Transverse colon (tissue), 4 donors: ENCODE data around the gene LRRC47. TPM values are rescaled to one million over a fixed set of nuclear protein-coding genes. Genes with fewer than 3 reads are reported as not detected.
A peak's percentile ranks its signal among the peaks of the same experiment; 100 is the strongest.

Source experiments
- DNase-seq: peaks from one replicate; pipeline ENCODE4 v3.0.0-alpha.2; 2019
- H3K27ac ChIP-seq, 4 donors: fragments of 200-600 bp; sonication (generic); 2 replicates each; pipeline ENCODE4 v1.5.1; 2016 to 2018; ENCODE audit warnings: inconsistent platforms in 4 of 4
- H3K27me3 ChIP-seq: fragments of 200-600 bp; sonication (generic); 2 replicates; pipeline ENCODE4 v1.5.1; 2017; ENCODE audit warnings: inconsistent platforms
- H3K36me3 ChIP-seq, 4 donors: fragments of 200-600 bp; sonication (generic); 2 replicates each; pipeline ENCODE4 v1.5.1; 2017 to 2019; ENCODE audit warnings: inconsistent platforms in 4 of 4
- H3K4me1 ChIP-seq, 4 donors: fragments of 200-600 bp; sonication (generic); 2 replicates each; pipeline ENCODE4 v1.5.1; 2017 to 2020; ENCODE audit warnings: inconsistent platforms in 4 of 4
- H3K4me3 ChIP-seq, 4 donors: fragments of 200-600 bp; sonication (generic); 1 replicate in 1 of 4; 2 replicates in 3 of 4; pipeline versions ENCODE4 v1.5.1 to v1.6.1; 2017 to 2019; ENCODE audit warnings: inconsistent platforms in 4 of 4
- H3K9me3 ChIP-seq, 2 donors: fragments of 200-600 bp; sonication (generic); 2 replicates each; pipeline ENCODE4 v1.5.1; 2017 to 2019; ENCODE audit warnings: inconsistent platforms in 2 of 2
- CTCF ChIP-seq, 5 experiments: fragments of 200-600 bp in 3 of 5; fragments of 450-650 bp in 2 of 5; sonication (generic) in 3 of 5; IDR thresholded peaks; 1 replicate in 2 of 5; 2 replicates in 3 of 5; pipeline ENCODE4 v1.5.1; 2016 to 2017; ENCODE audit warnings: antibody characterized with exemption in 5 of 5, inconsistent platforms in 3 of 5, mild to moderate bottlenecking in 2 of 5, moderate library complexity in 1 of 5
- EP300 ChIP-seq: sonication (generic); formaldehyde crosslinking; IDR thresholded peaks from one replicate; pipeline ENCODE4 v1.6.1; 2017; ENCODE audit warnings: antibody characterized with exemption, low read depth
- POLR2A ChIP-seq: fragments of 450-650 bp; IDR thresholded peaks from one replicate; pipeline ENCODE4 v1.6.1; 2016; ENCODE audit warnings: antibody characterized with exemption, mild to moderate bottlenecking, moderate library complexity
- POLR2AphosphoS5 ChIP-seq, 3 donors: sonication (generic); formaldehyde crosslinking; IDR thresholded peaks; one replicate each; pipeline ENCODE4 v1.6.1; 2016; ENCODE audit warnings: antibody characterized with exemption in 3 of 3
- WGBS, 2 donors: methylation state at CpG; one replicate each; pipeline ENCODE4 v1.1.5; 2018; ENCODE audit warnings: low coverage in 1 of 2; 5-methylcytosine and 5-hydroxymethylcytosine counted together
- in situ Hi-C, 4 donors: fragments of 200-750 bp; cut with MboI; loops; one replicate each; pipeline versions ENCODE4 v1.15.0 to v1.15.1; 2017; ENCODE audit warnings: low sequenced_read_pairs in 3 of 4, low pct_ligation_motif_present in 1 of 4, low pct_unique_long_range_greater_than_20kb in 1 of 4
- intact Hi-C: fragments of 100-400 bp; cut with DNase I; formaldehyde crosslinking; loops from one replicate; pipeline ENCODE4 v1.15.1; 2023; ENCODE audit warnings: low total_unique reads
- total RNA-seq, 4 donors: library from RNA; depleted of rRNA; stranded (reverse); fragments of >200 nt; gene quantifications; one replicate each; pipeline ENCODE4 v1.1.0, GENCODE V29; 2016

LRRC47 gene
- total RNA-seq, 4 donors from 2014 or later: 30.6 to 50.5 (median 38.0) TPM

GRCh38 chr1:3774276-3774945 lies 21.9 kb downstream of the LRRC47 start:
- Histone ChIP-seq H3K27ac (peak overlapping the region in 1 of 4 donors; percentile 86), H3K4me1 (peaks cover 9 to 36% (median 27%) of the 10 kb centered on the region in 4 donors), H3K36me3 (peaks cover 0 to under 1% (median 0%) of the 10 kb centered on the region in 4 donors), H3K9me3 (no peaks in the 10 kb centered on the region), H3K27me3 (peaks cover 21% of the 10 kb centered on the region), H3K4me3 (no peak overlapping the region)
- no peak for DNase-seq
- 79 to 82% methylated on average over 7 to 14 of the region's 19 CpGs for WGBS, 2 donors
- in situ Hi-C loops (no loop called here), intact Hi-C loops (no loop called here)
- TF ChIP-seq POLR2AphosphoS5 (IDR thresholded peaks at IDR 0.05) (no peak), EP300 (no peak), POLR2A (no peak), CTCF (IDR thresholded peaks at IDR 0.05) (no peak)

- intact Hi-C loops (no loop called here), in situ Hi-C loops (no loop called here)
- Histone ChIP-seq H3K4me3 (no peak overlapping the region), H3K27me3 (peaks cover 21% of the 10 kb centered on the region), H3K27ac (peak overlapping the region in 1 of 4 donors; percentile 86), H3K9me3 (no peaks in the 10 kb centered on the region), H3K36me3 (no peaks in the 10 kb centered on the region), H3K4me1 (peaks cover 9 to 36% (median 27%) of the 10 kb centered on the region in 4 donors)
- TF ChIP-seq EP300: no peak
- no peak for TF ChIP-seq POLR2AphosphoS5 (IDR thresholded peaks at IDR 0.05)
- TF ChIP-seq CTCF (IDR thresholded peaks at IDR 0.05): no peak
- TF ChIP-seq POLR2A: no peak
- no peak for DNase-seq
- 81% methylated on average over 9 of the region's 16 CpGs; no CpG with 5 or more reads in 1 of the 2 donors for WGBS, 2 donors
These were observed 22.6 kb downstream of the LRRC47 start for GRCh38 chr1:3773572-3774275.

- no peaks in the 10 kb centered on the region for H3K36me3 ChIP-seq
- peak within 1 kb of the TSS; percentile 35 to 76 (median 68) for H3K4me3 ChIP-seq
- H3K4me1 ChIP-seq: peaks cover 9 to 36% (median 27%) of the 10 kb centered on the region in 4 donors
- DNase-seq: peak; percentile 20
- peaks cover 21% of the 10 kb centered on the region for H3K27me3 ChIP-seq
- TF ChIP-seq CTCF (IDR thresholded peaks at IDR 0.05): no peak
- TF ChIP-seq POLR2A: no peak
- no peak for TF ChIP-seq POLR2AphosphoS5 (IDR thresholded peaks at IDR 0.05)
- no peak for TF ChIP-seq EP300
- no peaks in the 10 kb centered on the region for H3K9me3 ChIP-seq
- WGBS, 2 donors: 12% methylated on average over 30 of the region's 55 CpGs; no CpG with 5 or more reads in 1 of the 2 donors
- intact Hi-C loops (no loop called here), in situ Hi-C loops (no loop called here)
- peak within 1 kb of the TSS; percentile 55 to 86 (median 65) for H3K27ac ChIP-seq
These were observed 23.4 kb downstream of the LRRC47 start, which contains the start of gene SMIM1 for GRCh38 chr1:3772715-3773571. TSS of gene SMIM1 (plus strand) at chr1:3772749. CDS start at chr1:3775374, 2,625 bp downstream.
